SJSA1 (cell line): ENCODE results near the gene SLAMF8. TPM values are rescaled to one million over a fixed set of nuclear protein-coding genes. Genes with fewer than 3 reads are reported as not detected.
A peak's percentile ranks its signal among the peaks of the same experiment; 100 is the strongest.

Experiments used
- DNase-seq, 2 experiments: peaks; one replicate each; pipeline ENCODE4 v3.0.0-alpha.2; 2015 to 2020; ENCODE audit warnings: low spot score in 2 of 2, low read depth in 1 of 2
- H3K27ac ChIP-seq: fragments of 250-450 bp; sonication (Bioruptor Pico); 2 replicates; pipeline ENCODE4 v1.5.1; 2020; ENCODE audit warnings: mild to moderate bottlenecking, moderate library complexity
- H3K27me3 ChIP-seq: fragments of 250-450 bp; sonication (Bioruptor Pico); replicated peaks from 2 replicates; pipeline ENCODE4 v1.5.1; 2020; ENCODE audit warnings: mild to moderate bottlenecking, moderate library complexity
- H3K36me3 ChIP-seq: fragments of 250-450 bp; sonication (Bioruptor Pico); 2 replicates; pipeline ENCODE4 v1.5.1; 2020; ENCODE audit warnings: mild to moderate bottlenecking
- H3K4me1 ChIP-seq: fragments of 250-450 bp; sonication (Bioruptor Pico); replicated peaks from 2 replicates; pipeline ENCODE4 v1.6.1; 2021; ENCODE audit warnings: mild to moderate bottlenecking
- H3K4me3 ChIP-seq: fragments of 250-450 bp; sonication (Bioruptor Pico); 2 replicates; pipeline ENCODE4 v1.5.1; 2020; ENCODE audit warnings: mild to moderate bottlenecking
- H3K9me3 ChIP-seq: fragments of 250-450 bp; sonication (Bioruptor Pico); replicated peaks from 2 replicates; pipeline ENCODE4 v1.5.1; 2020; ENCODE audit warnings: mild to moderate bottlenecking
- total RNA-seq: library from RNA; depleted of rRNA; stranded (reverse); fragments of >200 nt; shearing (Covaris generic); gene quantifications from 2 replicates; pipeline ENCODE4 v1.2.3, GENCODE V29; 2014

The SLAMF8 gene
- total RNA-seq, 1 experiment from 2014 or later: not detected

- peaks cover 19% of the 10 kb centered on the region for H3K4me1 ChIP-seq
- no peaks in the 10 kb centered on the region for H3K27me3 ChIP-seq
- DNase-seq: no peak
- H3K27ac ChIP-seq: no peak overlapping the region
- 0 out of 2 replicates have a peak, but pooled peaks cover 3% of the 10 kb centered on the region for H3K9me3 ChIP-seq
- no peak overlapping the region for H3K4me3 ChIP-seq
- H3K36me3 ChIP-seq: no peaks in the 10 kb centered on the region
These were observed 20.6 kb downstream of the SLAMF8 start for GRCh38 chr1:159847231-159847630.

DNA sequence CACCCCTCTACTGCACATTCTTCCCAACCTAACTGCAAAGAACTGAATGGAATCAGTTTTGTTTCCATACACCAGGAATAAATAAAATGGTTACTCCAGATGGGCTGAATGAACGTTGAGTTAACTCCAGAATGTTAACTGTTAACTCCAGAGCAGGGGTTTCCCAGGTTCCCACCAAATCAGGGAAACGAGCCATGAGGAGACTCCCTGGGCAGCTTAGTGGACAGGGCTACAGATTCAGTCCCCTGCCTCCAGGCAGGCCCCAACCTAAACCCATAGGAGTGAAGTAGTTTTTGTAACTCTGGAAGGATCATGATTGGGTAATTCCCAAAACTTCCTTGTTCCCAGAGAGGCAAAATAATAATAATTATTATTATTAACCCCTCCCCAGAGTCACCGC is 21.7 kb downstream of the SLAMF8 start:
- Histone ChIP-seq H3K4me1 (peaks cover 23% of the 10 kb centered on the region), H3K9me3 (0 out of 2 replicates have a peak, but pooled peaks cover 3% of the 10 kb centered on the region), H3K4me3 (no peak overlapping the region), H3K27me3 (no peaks in the 10 kb centered on the region), H3K36me3 (no peaks in the 10 kb centered on the region), H3K27ac (peak overlapping the region; percentile 44; the same call in 1 of the 2 replicates)
- no peak for DNase-seq

GRCh38 chr1:159849626-159850366 is 23.1 kb downstream of the SLAMF8 start:
- H3K27me3 ChIP-seq: no peaks in the 10 kb centered on the region
- no peak overlapping the region for H3K4me3 ChIP-seq
- DNase-seq: peak in 1 of 2 experiments; percentile 30
- H3K36me3 ChIP-seq: no peaks in the 10 kb centered on the region
- peak overlapping the region; percentile 72 for H3K27ac ChIP-seq
- peaks cover 32% of the 10 kb centered on the region for H3K4me1 ChIP-seq
- H3K9me3 ChIP-seq: 0 out of 2 replicates have a peak, but pooled peaks cover 3% of the 10 kb centered on the region

GRCh38 chr1:159851407-159851806 is 24.7 kb downstream of the SLAMF8 start:
- peaks cover 36% of the 10 kb centered on the region for H3K4me1 ChIP-seq
- H3K4me3 ChIP-seq: no peak overlapping the region
- no peak overlapping the region for H3K27ac ChIP-seq
- H3K27me3 ChIP-seq: no peaks in the 10 kb centered on the region
- no peak for DNase-seq
- H3K9me3 ChIP-seq: 0 out of 2 replicates have a peak, but pooled peaks cover 3% of the 10 kb centered on the region
- no peaks in the 10 kb centered on the region for H3K36me3 ChIP-seq

DNA sequence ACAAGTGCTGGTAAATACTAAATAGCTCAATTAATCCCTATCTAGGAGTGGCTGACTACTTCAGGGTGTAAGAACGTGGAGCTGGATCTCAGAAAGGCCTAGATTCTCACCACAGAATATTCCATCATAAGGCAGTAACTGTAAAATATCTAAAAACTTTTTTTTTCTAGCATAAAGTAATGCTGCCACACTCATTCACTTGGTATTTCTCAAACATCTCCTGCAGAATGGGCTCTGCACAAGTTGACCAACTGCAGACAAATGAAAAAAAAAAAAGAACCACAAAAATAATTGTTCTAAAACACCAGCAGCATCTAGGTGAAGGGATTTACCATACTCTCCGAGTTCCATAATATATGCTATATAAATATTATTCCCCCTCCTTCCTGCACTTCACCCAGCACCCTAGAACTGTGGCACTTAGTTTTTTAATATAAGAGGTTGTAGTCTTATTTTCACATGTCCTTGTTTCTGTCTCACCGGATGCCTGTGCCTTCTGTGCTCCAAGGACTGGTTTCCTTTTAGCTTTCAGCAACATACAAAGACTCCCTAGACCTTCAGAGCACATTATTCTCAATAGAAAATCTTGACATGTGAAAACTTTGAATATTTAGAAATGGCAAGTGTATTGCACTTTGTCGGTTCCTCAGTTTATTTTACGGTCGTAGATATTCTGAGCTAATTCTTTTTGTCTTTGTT is 26.9 kb downstream of the SLAMF8 start:
- Histone ChIP-seq H3K27me3 (no peaks in the 10 kb centered on the region), H3K9me3 (0 out of 2 replicates have a peak, but pooled peaks cover 2% of the 10 kb centered on the region), H3K27ac (no peak overlapping the region; the same call in 1 of the 2 replicates), H3K36me3 (no peaks in the 10 kb centered on the region), H3K4me1 (peaks cover 35% of the 10 kb centered on the region), H3K4me3 (peak overlapping the region; percentile 53)
- no peak for DNase-seq

DNA sequence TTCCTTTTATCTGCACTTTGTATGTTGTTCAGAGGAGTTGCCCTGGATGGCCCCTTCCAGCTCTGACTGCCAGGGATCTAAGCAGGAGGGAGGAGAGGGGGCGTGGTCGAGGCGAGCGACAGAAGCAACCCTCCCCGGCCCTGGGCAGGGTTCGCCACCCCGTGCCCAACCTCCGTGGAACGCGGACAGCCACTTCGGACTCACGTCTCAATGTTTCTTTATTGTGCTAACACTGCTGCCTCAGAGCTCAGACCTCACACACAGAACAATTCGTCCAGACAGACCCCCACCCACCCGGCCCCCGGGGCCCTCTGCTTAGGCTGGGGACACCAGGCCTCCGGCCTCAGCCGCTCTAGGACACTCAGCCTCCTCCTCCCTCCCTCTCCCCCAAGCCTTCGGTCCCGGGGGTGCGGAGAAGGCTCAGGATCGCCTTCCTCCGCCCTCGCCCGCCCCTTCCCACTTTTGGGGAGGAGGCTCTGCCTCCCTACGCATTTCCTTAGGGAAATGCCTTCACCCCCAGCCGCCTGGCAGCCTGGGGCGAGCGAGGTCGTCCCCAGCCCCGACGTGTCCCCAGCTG is 27.5 kb downstream of the SLAMF8 start:
- Histone ChIP-seq H3K4me3 (peak overlapping the region; percentile 53), H3K4me1 (peaks cover 30% of the 10 kb centered on the region), H3K27ac (peak overlapping the region; percentile 68), H3K9me3 (no peaks in the 10 kb centered on the region), H3K27me3 (no peaks in the 10 kb centered on the region), H3K36me3 (no peaks in the 10 kb centered on the region)
- DNase-seq: peak; percentile 53 to 64

GRCh38 chr1:159854693-159855192 is 28.1 kb downstream of the SLAMF8 start:
- H3K36me3 ChIP-seq: no peaks in the 10 kb centered on the region
- peaks cover 25% of the 10 kb centered on the region for H3K4me1 ChIP-seq
- peak; percentile 81 to 85 for DNase-seq
- H3K27ac ChIP-seq: peak overlapping the region; percentile 68
- no peaks in the 10 kb centered on the region for H3K27me3 ChIP-seq
- no peaks in the 10 kb centered on the region for H3K9me3 ChIP-seq
- peak overlapping the region; percentile 53 for H3K4me3 ChIP-seq

GRCh38 chr1:159855709-159856108 is 29.0 kb downstream of the SLAMF8 start:
- peaks cover 17% of the 10 kb centered on the region for H3K4me1 ChIP-seq
- no peaks in the 10 kb centered on the region for H3K36me3 ChIP-seq
- H3K27me3 ChIP-seq: no peaks in the 10 kb centered on the region
- no peaks in the 10 kb centered on the region for H3K9me3 ChIP-seq
- H3K4me3 ChIP-seq: no peak overlapping the region
- DNase-seq: no peak
- no peak overlapping the region for H3K27ac ChIP-seq

GRCh38 chr1:159856576-159856975 is 29.9 kb downstream of the SLAMF8 start:
- Histone ChIP-seq H3K9me3 (no peaks in the 10 kb centered on the region), H3K4me1 (peaks cover 17% of the 10 kb centered on the region), H3K36me3 (no peaks in the 10 kb centered on the region), H3K4me3 (no peak overlapping the region), H3K27me3 (no peaks in the 10 kb centered on the region), H3K27ac (no peak overlapping the region)
- no peak for DNase-seq

GRCh38 chr1:159857889-159858288 is 31.2 kb downstream of the SLAMF8 start:
- no peak for DNase-seq

DNA sequence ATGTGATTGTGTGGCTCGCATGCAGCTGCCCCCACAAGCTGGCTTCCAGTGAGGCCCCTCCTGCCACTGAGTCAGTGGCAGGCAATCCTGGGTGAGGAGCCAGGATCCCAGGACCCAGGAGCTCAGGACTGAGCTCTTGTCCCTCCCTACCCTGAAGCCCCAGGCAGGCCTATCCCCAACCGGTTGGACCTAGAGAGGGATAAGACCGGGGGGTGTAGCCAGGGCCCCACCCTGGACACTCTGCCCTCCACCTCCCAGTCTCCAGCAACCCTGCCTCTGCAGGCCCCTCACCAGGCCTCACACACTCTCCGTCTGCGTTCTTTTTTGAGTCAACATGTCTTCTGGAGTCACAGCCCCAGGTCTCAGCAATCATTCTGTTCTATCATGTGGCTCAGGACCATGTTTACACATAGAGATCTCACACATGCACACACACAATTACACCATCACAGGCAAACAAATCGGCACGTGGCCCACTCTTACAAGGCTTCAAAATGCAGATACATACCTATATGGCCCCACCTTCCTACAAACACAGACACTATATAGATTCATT is 33.2 kb downstream of the SLAMF8 start:
- Histone ChIP-seq H3K4me1 (peaks cover 4% of the 10 kb centered on the region), H3K4me3 (no peak overlapping the region), H3K27ac (no peak overlapping the region), H3K9me3 (no peaks in the 10 kb centered on the region), H3K36me3 (no peaks in the 10 kb centered on the region), H3K27me3 (no peaks in the 10 kb centered on the region)
- DNase-seq: no peak

More at GRCh38 chr1:159857889-159858288, 31.2 kb downstream of the SLAMF8 start:
- H3K27ac ChIP-seq: no peak overlapping the region
- no peaks in the 10 kb centered on the region for H3K36me3 ChIP-seq
- H3K27me3 ChIP-seq: no peaks in the 10 kb centered on the region
- H3K4me3 ChIP-seq: no peak overlapping the region
- H3K9me3 ChIP-seq: no peaks in the 10 kb centered on the region
- peaks cover 17% of the 10 kb centered on the region for H3K4me1 ChIP-seq

GRCh38 chr1:159860456-159860855 is 33.8 kb downstream of the SLAMF8 start:
- no peaks in the 10 kb centered on the region for H3K4me1 ChIP-seq
- H3K9me3 ChIP-seq: no peaks in the 10 kb centered on the region
- no peak overlapping the region for H3K4me3 ChIP-seq
- no peaks in the 10 kb centered on the region for H3K36me3 ChIP-seq
- H3K27me3 ChIP-seq: no peaks in the 10 kb centered on the region
- H3K27ac ChIP-seq: no peak overlapping the region
- no peak for DNase-seq

GRCh38 chr1:159861218-159861617 is 34.5 kb downstream of the SLAMF8 start:
- H3K36me3 ChIP-seq: no peaks in the 10 kb centered on the region
- no peak overlapping the region for H3K4me3 ChIP-seq
- H3K27ac ChIP-seq: no peak overlapping the region
- no peak for DNase-seq
- H3K27me3 ChIP-seq: no peaks in the 10 kb centered on the region
- no peaks in the 10 kb centered on the region for H3K9me3 ChIP-seq
- no peaks in the 10 kb centered on the region for H3K4me1 ChIP-seq
